WTC11 (cell line): ENCODE data around the gene HOXD12.

Experiments used
- CREB1 ChIP-seq: sonication (generic); formaldehyde crosslinking; IDR thresholded peaks from 2 replicates; pipeline ENCODE4 v1.8.0; 2023; ENCODE audit warnings: mild to moderate bottlenecking, missing genetic modification reagents
- NR2C2 ChIP-seq: sonication (generic); formaldehyde crosslinking; IDR thresholded peaks from 2 replicates; pipeline ENCODE4 v1.8.0; 2022; ENCODE audit warnings: mild to moderate bottlenecking, missing genetic modification reagents
- SP1 ChIP-seq: sonication (generic); formaldehyde crosslinking; conservative IDR thresholded peaks from 2 replicates; pipeline ENCODE4 v1.8.1; 2022; ENCODE audit warnings: missing genetic modification reagents
- TCF7 ChIP-seq: sonication (generic); formaldehyde crosslinking; IDR thresholded peaks from 2 replicates; pipeline ENCODE4 v1.8.0; 2022; ENCODE audit warnings: mild to moderate bottlenecking, low read depth, missing genetic modification reagents, moderate library complexity
- USF2 ChIP-seq: sonication (generic); formaldehyde crosslinking; IDR thresholded peaks from 2 replicates; pipeline ENCODE4 v1.8.1; 2023; ENCODE audit warnings: mild to moderate bottlenecking, missing genetic modification reagents, moderate library complexity
- ZNF121 ChIP-seq: sonication (generic); formaldehyde crosslinking; IDR thresholded peaks from 2 replicates; pipeline ENCODE4 v1.8.0; 2023; ENCODE audit warnings: missing genetic modification reagents
- TF ChIP-seq, protein P1 (sequence below): sonication (generic); formaldehyde crosslinking; IDR thresholded peaks from 2 replicates; pipeline ENCODE4 v1.8.0; 2022; ENCODE audit warnings: mild to moderate bottlenecking, missing genetic modification reagents
- TF ChIP-seq, protein P2 (sequence below): sonication (generic); formaldehyde crosslinking; conservative IDR thresholded peaks from 2 replicates; pipeline ENCODE4 v1.8.1; 2022; ENCODE audit warnings: mild to moderate bottlenecking, missing genetic modification reagents
- TF ChIP-seq, protein P3 (sequence below): fragments of 200-600 bp; IDR thresholded peaks from 2 replicates; pipeline ENCODE4 v1.8.0; 2022; ENCODE audit warnings: antibody characterized with exemption

DNA sequence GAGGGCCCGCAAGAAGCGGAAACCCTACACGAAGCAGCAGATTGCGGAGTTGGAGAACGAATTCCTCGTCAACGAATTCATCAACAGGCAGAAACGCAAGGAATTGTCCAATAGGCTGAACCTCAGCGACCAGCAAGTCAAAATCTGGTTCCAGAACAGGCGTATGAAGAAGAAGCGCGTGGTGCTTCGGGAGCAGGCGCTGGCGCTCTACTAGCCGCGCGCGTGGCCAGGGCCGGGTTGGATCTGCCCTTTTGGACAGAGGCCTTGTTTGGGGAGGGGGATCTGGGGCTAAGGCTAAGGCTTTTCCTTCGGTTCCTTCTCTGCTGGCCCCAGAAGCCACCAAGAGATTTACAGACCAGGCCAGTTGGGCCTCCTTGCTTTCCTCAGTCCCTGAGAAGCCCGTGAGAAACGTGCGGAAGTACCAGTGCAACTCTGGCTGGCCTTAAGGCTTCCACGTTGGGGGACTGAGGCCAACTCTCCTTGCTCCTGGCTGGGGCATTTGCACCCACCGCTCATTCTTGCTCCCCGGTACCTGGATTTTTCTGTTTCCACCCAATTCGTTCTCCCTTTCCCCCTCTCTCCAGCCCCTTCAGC is 1.0 kb downstream of the HOXD12 start:
- TF ChIP-seq CREB1 (CRISPR knock-in tag) (no peak), ZNF121 (CRISPR knock-in tag) (no peak), NR2C2 (CRISPR knock-in tag) (no peak), SP1 (CRISPR knock-in tag) (no peak), USF2 (CRISPR knock-in tag) (no peak), TCF7 (CRISPR knock-in tag) (no peak)
- TF ChIP-seq, protein P1, sequence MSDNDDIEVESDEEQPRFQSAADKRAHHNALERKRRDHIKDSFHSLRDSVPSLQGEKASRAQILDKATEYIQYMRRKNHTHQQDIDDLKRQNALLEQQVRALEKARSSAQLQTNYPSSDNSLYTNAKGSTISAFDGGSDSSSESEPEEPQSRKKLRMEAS (CRISPR knock-in tag): no peak
- TF ChIP-seq, protein P2, sequence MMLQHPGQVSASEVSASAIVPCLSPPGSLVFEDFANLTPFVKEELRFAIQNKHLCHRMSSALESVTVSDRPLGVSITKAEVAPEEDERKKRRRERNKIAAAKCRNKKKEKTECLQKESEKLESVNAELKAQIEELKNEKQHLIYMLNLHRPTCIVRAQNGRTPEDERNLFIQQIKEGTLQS (CRISPR knock-in tag): no peak
- TF ChIP-seq, protein P3, sequence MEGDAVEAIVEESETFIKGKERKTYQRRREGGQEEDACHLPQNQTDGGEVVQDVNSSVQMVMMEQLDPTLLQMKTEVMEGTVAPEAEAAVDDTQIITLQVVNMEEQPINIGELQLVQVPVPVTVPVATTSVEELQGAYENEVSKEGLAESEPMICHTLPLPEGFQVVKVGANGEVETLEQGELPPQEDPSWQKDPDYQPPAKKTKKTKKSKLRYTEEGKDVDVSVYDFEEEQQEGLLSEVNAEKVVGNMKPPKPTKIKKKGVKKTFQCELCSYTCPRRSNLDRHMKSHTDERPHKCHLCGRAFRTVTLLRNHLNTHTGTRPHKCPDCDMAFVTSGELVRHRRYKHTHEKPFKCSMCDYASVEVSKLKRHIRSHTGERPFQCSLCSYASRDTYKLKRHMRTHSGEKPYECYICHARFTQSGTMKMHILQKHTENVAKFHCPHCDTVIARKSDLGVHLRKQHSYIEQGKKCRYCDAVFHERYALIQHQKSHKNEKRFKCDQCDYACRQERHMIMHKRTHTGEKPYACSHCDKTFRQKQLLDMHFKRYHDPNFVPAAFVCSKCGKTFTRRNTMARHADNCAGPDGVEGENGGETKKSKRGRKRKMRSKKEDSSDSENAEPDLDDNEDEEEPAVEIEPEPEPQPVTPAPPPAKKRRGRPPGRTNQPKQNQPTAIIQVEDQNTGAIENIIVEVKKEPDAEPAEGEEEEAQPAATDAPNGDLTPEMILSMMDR: no peak
